Neural cell (in vitro differentiated cells): ENCODE measurements around the gene HRH4. TPM values are rescaled to one million over a fixed set of nuclear protein-coding genes. Genes with fewer than 3 reads are reported as not detected.

Experiments used
- H2AFZ ChIP-seq: fragments of 200-600, 300-800 bp; sonication (generic), shearing (Covaris generic); 2 replicates; pipeline ENCODE4 v1.6.0; 2014; ENCODE audit warnings: low read depth, mild to moderate bottlenecking, antibody characterized with exemption, low read length, moderate library complexity
- H3F3A ChIP-seq: fragments of 200-600 bp; shearing (Covaris generic); 2 replicates; pipeline ENCODE4 v1.6.1; 2016; ENCODE audit warnings: mild to moderate bottlenecking, moderate library complexity, mixed read lengths, antibody characterized with exemption, low read length; ENCODE audit not compliant: insufficient read depth, poor library complexity, severe bottlenecking
- H3K27ac ChIP-seq: fragments of 200-600, 300-800 bp; sonication (generic), shearing (Covaris generic); 2 replicates; pipeline ENCODE4 v1.5.1; 2014; ENCODE audit warnings: mild to moderate bottlenecking, low read length, moderate library complexity
- H3K27me3 ChIP-seq: fragments of 300-800, 200-600 bp; sonication (generic), shearing (Covaris generic); 2 replicates; pipeline ENCODE4 v1.6.0; 2014; ENCODE audit warnings: mild to moderate bottlenecking, low read depth, low read length, moderate library complexity; ENCODE audit not compliant: insufficient read depth
- H3K36me3 ChIP-seq: fragments of 300-800, 200-600 bp; sonication (generic), shearing (Covaris generic); 2 replicates; pipeline ENCODE4 v1.5.1; 2014; ENCODE audit warnings: mild to moderate bottlenecking, antibody characterized with exemption, low read length, moderate library complexity; ENCODE audit not compliant: insufficient read depth
- H3K4me2 ChIP-seq: fragments of 300-800, 200-600 bp; sonication (generic), shearing (Covaris generic); 2 replicates; pipeline ENCODE4 v1.6.0; 2014; ENCODE audit warnings: mild to moderate bottlenecking, low read length
- H3K4me3 ChIP-seq: fragments of 300-800, 200-600 bp; sonication (generic), shearing (Covaris generic); 2 replicates; pipeline ENCODE4 v1.5.1; 2014; ENCODE audit warnings: mild to moderate bottlenecking, low read length, moderate library complexity
- H3K79me2 ChIP-seq: fragments of 200-600 bp; shearing (Covaris generic); replicated peaks from 2 replicates; pipeline ENCODE4 v1.6.0; 2014; ENCODE audit warnings: mild to moderate bottlenecking, low read length, moderate library complexity; ENCODE audit not compliant: insufficient read depth
- H3K9ac ChIP-seq: fragments of 300-800, 200-600 bp; sonication (generic), shearing (Covaris generic); 2 replicates; pipeline ENCODE4 v1.6.1; 2016; ENCODE audit warnings: mild to moderate bottlenecking, low read length, mixed read lengths
- H3K9me2 ChIP-seq: fragments of 200-600 bp; shearing (Covaris generic); 2 replicates; pipeline ENCODE4 v1.6.1; 2016; ENCODE audit warnings: mild to moderate bottlenecking, low read length, mixed read lengths; ENCODE audit not compliant: insufficient read depth
- H3K9me3 ChIP-seq: fragments of 200-600, 300-800 bp; sonication (generic), shearing (Covaris generic); 2 replicates; pipeline ENCODE4 v1.6.1; 2016; ENCODE audit warnings: mild to moderate bottlenecking, mixed run types, low read length, moderate library complexity, mixed read lengths
- H4K20me1 ChIP-seq: fragments of 200-600 bp; shearing (Covaris generic); 2 replicates; pipeline ENCODE4 v1.6.1; 2016; ENCODE audit warnings: mild to moderate bottlenecking, mixed run types; ENCODE audit not compliant: insufficient read depth
- EP300 ChIP-seq: fragments of 450-650 bp; conservative IDR thresholded peaks from 2 replicates; pipeline ENCODE4 v1.6.1; 2014; ENCODE audit warnings: antibody characterized with exemption, mild to moderate bottlenecking, moderate library complexity; ENCODE audit not compliant: poor library complexity, severe bottlenecking
- EZH2 ChIP-seq: fragments of 200-600, 300-800 bp; shearing (Covaris generic), sonication (generic); IDR thresholded peaks from 2 replicates; pipeline ENCODE4 v1.6.1; 2014; ENCODE audit warnings: antibody characterized with exemption, low read length, borderline replicate concordance, mild to moderate bottlenecking; ENCODE audit not compliant: insufficient read depth, poor library complexity, severe bottlenecking
- MXI1 ChIP-seq: fragments of 450-650 bp; conservative IDR thresholded peaks from 2 replicates; pipeline ENCODE4 v1.6.1; 2014; ENCODE audit warnings: antibody characterized with exemption, mild to moderate bottlenecking; ENCODE audit not compliant: poor library complexity, severe bottlenecking
- POLR2AphosphoS5 ChIP-seq: IDR thresholded peaks from 2 replicates; pipeline ENCODE4 v1.6.1; 2012
- RAD21 ChIP-seq: fragments of 450-650 bp; conservative IDR thresholded peaks from 2 replicates; pipeline ENCODE4 v1.6.1; 2014; ENCODE audit warnings: antibody characterized with exemption, mild to moderate bottlenecking, moderate library complexity
- SMC3 ChIP-seq: fragments of 450-650 bp; conservative IDR thresholded peaks from 2 replicates; pipeline ENCODE4 v1.6.1; 2014; ENCODE audit warnings: antibody characterized with exemption, mild to moderate bottlenecking, moderate library complexity; ENCODE audit not compliant: poor library complexity
- TAF1 ChIP-seq: IDR thresholded peaks from 2 replicates; pipeline ENCODE4 v1.6.1; 2012; ENCODE audit warnings: low read depth
- polyA plus RNA-seq: library from polyadenylated mRNA; depleted of rRNA; stranded (reverse); fragments of >200 nt; gene quantifications from 2 replicates; pipeline ENCODE4 v1.2.3, GENCODE V29; 2014
- TF ChIP-seq, protein P1 (sequence below): fragments of 450-650 bp; IDR thresholded peaks from 2 replicates; pipeline ENCODE4 v1.5.1; 2014; ENCODE audit warnings: antibody characterized with exemption, mild to moderate bottlenecking, moderate library complexity; ENCODE audit not compliant: poor library complexity, severe bottlenecking
- TF ChIP-seq, protein P2 (sequence below): IDR thresholded peaks from 2 replicates; pipeline ENCODE4 v1.6.1; 2012; ENCODE audit warnings: borderline replicate concordance

The HRH4 gene
- polyA plus RNA-seq, 1 donor from 2014 or later: not detected

DNA sequence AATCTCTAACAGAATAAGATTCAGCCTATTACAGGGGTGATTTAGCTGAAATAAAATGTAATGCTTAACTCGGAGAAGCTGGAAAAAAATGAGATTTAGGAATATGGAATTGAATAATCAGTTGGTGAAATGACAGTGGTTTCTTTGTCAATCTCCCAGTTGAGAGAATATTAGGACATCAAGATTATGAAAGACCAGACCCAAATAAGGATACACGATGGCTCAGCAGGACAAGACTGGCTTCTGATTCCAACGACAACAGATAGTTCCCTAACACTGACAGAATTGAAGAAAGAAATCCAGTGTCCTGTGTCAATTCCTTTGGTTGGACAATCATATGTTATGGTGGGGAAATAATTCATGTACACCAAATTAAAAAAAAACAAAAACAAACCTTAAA, 55.8 kb downstream of the HRH4 start:
- TF ChIP-seq EP300 (no peak), TAF1 (no peak), EZH2 (no peak), POLR2AphosphoS5 (no peak), MXI1 (no peak), SMC3 (no peak), RAD21 (no peak)
- TF ChIP-seq, protein P1, sequence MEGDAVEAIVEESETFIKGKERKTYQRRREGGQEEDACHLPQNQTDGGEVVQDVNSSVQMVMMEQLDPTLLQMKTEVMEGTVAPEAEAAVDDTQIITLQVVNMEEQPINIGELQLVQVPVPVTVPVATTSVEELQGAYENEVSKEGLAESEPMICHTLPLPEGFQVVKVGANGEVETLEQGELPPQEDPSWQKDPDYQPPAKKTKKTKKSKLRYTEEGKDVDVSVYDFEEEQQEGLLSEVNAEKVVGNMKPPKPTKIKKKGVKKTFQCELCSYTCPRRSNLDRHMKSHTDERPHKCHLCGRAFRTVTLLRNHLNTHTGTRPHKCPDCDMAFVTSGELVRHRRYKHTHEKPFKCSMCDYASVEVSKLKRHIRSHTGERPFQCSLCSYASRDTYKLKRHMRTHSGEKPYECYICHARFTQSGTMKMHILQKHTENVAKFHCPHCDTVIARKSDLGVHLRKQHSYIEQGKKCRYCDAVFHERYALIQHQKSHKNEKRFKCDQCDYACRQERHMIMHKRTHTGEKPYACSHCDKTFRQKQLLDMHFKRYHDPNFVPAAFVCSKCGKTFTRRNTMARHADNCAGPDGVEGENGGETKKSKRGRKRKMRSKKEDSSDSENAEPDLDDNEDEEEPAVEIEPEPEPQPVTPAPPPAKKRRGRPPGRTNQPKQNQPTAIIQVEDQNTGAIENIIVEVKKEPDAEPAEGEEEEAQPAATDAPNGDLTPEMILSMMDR: no peak
- TF ChIP-seq, protein P2, sequence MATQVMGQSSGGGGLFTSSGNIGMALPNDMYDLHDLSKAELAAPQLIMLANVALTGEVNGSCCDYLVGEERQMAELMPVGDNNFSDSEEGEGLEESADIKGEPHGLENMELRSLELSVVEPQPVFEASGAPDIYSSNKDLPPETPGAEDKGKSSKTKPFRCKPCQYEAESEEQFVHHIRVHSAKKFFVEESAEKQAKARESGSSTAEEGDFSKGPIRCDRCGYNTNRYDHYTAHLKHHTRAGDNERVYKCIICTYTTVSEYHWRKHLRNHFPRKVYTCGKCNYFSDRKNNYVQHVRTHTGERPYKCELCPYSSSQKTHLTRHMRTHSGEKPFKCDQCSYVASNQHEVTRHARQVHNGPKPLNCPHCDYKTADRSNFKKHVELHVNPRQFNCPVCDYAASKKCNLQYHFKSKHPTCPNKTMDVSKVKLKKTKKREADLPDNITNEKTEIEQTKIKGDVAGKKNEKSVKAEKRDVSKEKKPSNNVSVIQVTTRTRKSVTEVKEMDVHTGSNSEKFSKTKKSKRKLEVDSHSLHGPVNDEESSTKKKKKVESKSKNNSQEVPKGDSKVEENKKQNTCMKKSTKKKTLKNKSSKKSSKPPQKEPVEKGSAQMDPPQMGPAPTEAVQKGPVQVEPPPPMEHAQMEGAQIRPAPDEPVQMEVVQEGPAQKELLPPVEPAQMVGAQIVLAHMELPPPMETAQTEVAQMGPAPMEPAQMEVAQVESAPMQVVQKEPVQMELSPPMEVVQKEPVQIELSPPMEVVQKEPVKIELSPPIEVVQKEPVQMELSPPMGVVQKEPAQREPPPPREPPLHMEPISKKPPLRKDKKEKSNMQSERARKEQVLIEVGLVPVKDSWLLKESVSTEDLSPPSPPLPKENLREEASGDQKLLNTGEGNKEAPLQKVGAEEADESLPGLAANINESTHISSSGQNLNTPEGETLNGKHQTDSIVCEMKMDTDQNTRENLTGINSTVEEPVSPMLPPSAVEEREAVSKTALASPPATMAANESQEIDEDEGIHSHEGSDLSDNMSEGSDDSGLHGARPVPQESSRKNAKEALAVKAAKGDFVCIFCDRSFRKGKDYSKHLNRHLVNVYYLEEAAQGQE: no peak
- H3K9me3 ChIP-seq: no peaks in the 10 kb centered on the region
- no peaks in the 10 kb centered on the region for H3F3A ChIP-seq
- H3K4me2 ChIP-seq: no peak overlapping the region
- no peaks in the 10 kb centered on the region for H3K36me3 ChIP-seq
- no peaks in the 10 kb centered on the region for H3K27me3 ChIP-seq
- no peak overlapping the region for H3K4me3 ChIP-seq
- no peak overlapping the region for H3K27ac ChIP-seq
- no peak overlapping the region for H2AFZ ChIP-seq
- H3K9ac ChIP-seq: no peak overlapping the region
- no peaks in the 10 kb centered on the region for H4K20me1 ChIP-seq
- no peaks in the 10 kb centered on the region for H3K79me2 ChIP-seq
- H3K9me2 ChIP-seq: no peaks in the 10 kb centered on the region

- Histone ChIP-seq H3K27me3 (no peaks in the 10 kb centered on the region), H3K9me3 (no peaks in the 10 kb centered on the region), H3K79me2 (no peaks in the 10 kb centered on the region), H3K4me2 (no peak overlapping the region), H3K27ac (no peak overlapping the region), H3F3A (no peaks in the 10 kb centered on the region), H3K4me3 (no peak overlapping the region), H3K9ac (no peak overlapping the region), H3K36me3 (no peaks in the 10 kb centered on the region), H3K9me2 (no peaks in the 10 kb centered on the region), H2AFZ (no peak overlapping the region), H4K20me1 (no peaks in the 10 kb centered on the region)
- TF ChIP-seq EP300 (no peak), EZH2 (no peak), SMC3 (no peak), TAF1 (no peak), RAD21 (no peak)
Measured at GRCh38 chr18:24517554-24517953, 57.1 kb downstream of the HRH4 start.

- H3K79me2 ChIP-seq: no peaks in the 10 kb centered on the region
- H3K9me2 ChIP-seq: no peaks in the 10 kb centered on the region
- H3K9ac ChIP-seq: no peak overlapping the region
- H3K27ac ChIP-seq: no peak overlapping the region
- TF ChIP-seq EZH2 (no peak), EP300 (no peak), SMC3 (no peak), TAF1 (no peak), MXI1 (no peak), POLR2AphosphoS5 (no peak), RAD21 (no peak)
- TF ChIP-seq, protein P2: no peak
- TF ChIP-seq, protein P1: no peak
- H3F3A ChIP-seq: no peaks in the 10 kb centered on the region
- no peaks in the 10 kb centered on the region for H3K36me3 ChIP-seq
- no peak overlapping the region for H2AFZ ChIP-seq
- H4K20me1 ChIP-seq: no peaks in the 10 kb centered on the region
- no peaks in the 10 kb centered on the region for H3K9me3 ChIP-seq
- H3K4me3 ChIP-seq: no peak overlapping the region
- no peaks in the 10 kb centered on the region for H3K27me3 ChIP-seq
- no peak overlapping the region for H3K4me2 ChIP-seq
Measured at GRCh38 chr18:24518596-24518995, 58.2 kb downstream of the HRH4 start.
